SK-N-SH (cell line): ENCODE measurements around the gene LGSN. TPM values are rescaled to one million over a fixed set of nuclear protein-coding genes. Genes with fewer than 3 reads are reported as not detected.
"Not testable (repeated sequence)": the region's sequence is repeated elsewhere in the genome, so short reads cannot be mapped to it uniquely, and the experiment has no call there.

Experiments
- CTCF ChIA-PET: fragments of 300-600, 350-600 bp; formaldehyde crosslinking; extraction: SDS; loops from one replicate; lab custom pipeline; 2021; lab: Yijun Ruan, JAX
- POLR2A ChIA-PET: fragments of 350-600 bp; sonication (Branson Sonifier 250); formaldehyde crosslinking; extraction: SDS; loops from one replicate; lab custom pipeline; 2020; ENCODE audit warnings: antibody characterized with exemption, inconsistent platforms; lab: Yijun Ruan, JAX
- DNase-seq: peaks from one replicate; pipeline ENCODE4 v3.0.0; 2012
- H2AFZ ChIP-seq: fragments of 200-600 bp; sonication (generic); 2 replicates; pipeline ENCODE4 v1.8.1; 2016; ENCODE audit warnings: antibody characterized with exemption, mild to moderate bottlenecking, low read depth
- H3F3A ChIP-seq: fragments of 200-600 bp; sonication (generic); replicated peaks from 2 replicates; pipeline ENCODE3; 2016; ENCODE audit warnings: antibody characterized with exemption, mild to moderate bottlenecking; ENCODE audit not compliant: insufficient read depth
- H3K27ac ChIP-seq, 2 experiments: fragments of 200-500 bp in 1 of 2; fragments of 200-600 bp in 1 of 2; sonication (Bioruptor generic) in 1 of 2; sonication (generic), shearing (Covaris generic) in 1 of 2; 2 replicates each; pipeline versions ENCODE4 v1.5.1 to v1.6.1; 2014 to 2016; ENCODE audit warnings: low read depth in 2 of 2, inconsistent platforms in 1 of 2, low read length in 1 of 2, mild to moderate bottlenecking in 1 of 2, mixed read lengths in 1 of 2
- H3K27me3 ChIP-seq: fragments of 200-600 bp; sonication (generic), shearing (Covaris generic); 2 replicates; pipeline ENCODE4 v1.6.1; 2016; ENCODE audit warnings: mixed run types; ENCODE audit not compliant: insufficient read depth
- H3K36me3 ChIP-seq, 2 experiments: fragments of 200-500 bp in 1 of 2; fragments of 200-600 bp in 1 of 2; sonication (Bioruptor generic) in 1 of 2; sonication (generic) in 1 of 2; replicated peaks in 1 of 2; 2 replicates each; pipeline versions ENCODE3 to v1.5.1; 2014 to 2016; ENCODE audit warnings: low read length in 1 of 2, mild to moderate bottlenecking in 1 of 2; ENCODE audit not compliant: insufficient read depth in 2 of 2, control insufficient read depth in 1 of 2
- H3K4me1 ChIP-seq, 2 experiments: fragments of 200-500 bp in 1 of 2; fragments of 200-600 bp in 1 of 2; sonication (Bioruptor generic) in 1 of 2; sonication (generic), shearing (Covaris generic) in 1 of 2; 2 replicates each; pipeline versions ENCODE4 v1.5.1 to v1.6.1; 2014 to 2016; ENCODE audit warnings: low read depth in 1 of 2, low read length in 1 of 2, mixed run types in 1 of 2; ENCODE audit not compliant: insufficient read depth in 2 of 2, control insufficient read depth in 1 of 2
- H3K4me2 ChIP-seq: fragments of 200-600 bp; sonication (generic), shearing (Covaris generic); 2 replicates; pipeline ENCODE4 v1.6.1; 2017; ENCODE audit warnings: mixed run types
- H3K4me3 ChIP-seq, 2 experiments: fragments of 200-500 bp in 1 of 2; fragments of 200-600 bp in 1 of 2; sonication (Bioruptor generic) in 1 of 2; sonication (generic), shearing (Covaris generic) in 1 of 2; 2 replicates each; pipeline versions ENCODE4 v1.5.1 to v1.8.1; 2014 to 2016; ENCODE audit warnings: low read depth in 2 of 2, inconsistent platforms in 1 of 2, low read length in 1 of 2, mild to moderate bottlenecking in 1 of 2, mixed read lengths in 1 of 2, moderate library complexity in 1 of 2
- H3K79me2 ChIP-seq: fragments of 200-600 bp; sonication (generic); 2 replicates; pipeline ENCODE4 v1.8.1; 2017; ENCODE audit warnings: mild to moderate bottlenecking; ENCODE audit not compliant: insufficient read depth
- H3K9ac ChIP-seq: fragments of 200-600 bp; sonication (generic); 2 replicates; pipeline ENCODE4 v1.6.1; 2017; ENCODE audit warnings: mixed run types
- H3K9me2 ChIP-seq: fragments of 200-600 bp; sonication (generic); 2 replicates; pipeline ENCODE4 v1.6.1; 2017; ENCODE audit warnings: mixed run types
- H3K9me3 ChIP-seq: fragments of 200-600 bp; sonication (generic); 2 replicates; pipeline ENCODE4 v1.6.1; 2017; ENCODE audit warnings: mixed run types, mild to moderate bottlenecking, moderate library complexity
- H4K20me1 ChIP-seq: fragments of 200-600 bp; sonication (generic); 2 replicates; pipeline ENCODE4 v1.6.1; 2017; ENCODE audit warnings: mild to moderate bottlenecking, mixed run types; ENCODE audit not compliant: insufficient read depth
- WGBS: methylation state at CpG from one replicate; pipeline ENCODE4 v1.1.6; 2017; ENCODE audit warnings: low lambda C conversion rate; 5-methylcytosine and 5-hydroxymethylcytosine counted together
- polyA plus RNA-seq, 3 experiments: library from polyadenylated mRNA; depleted of rRNA; stranded (reverse); fragments of >200 nt; gene quantifications; 2 replicates each; pipeline ENCODE4 v1.2.3, GENCODE V29; 2012
- small RNA-seq, 7 experiments: library from RNA; depleted of rRNA; stranded (forward); fragments of <200 nt; gene quantifications; one replicate each; pipeline ENCODE3, GENCODE V24; 2012

The LGSN gene
- polyA plus RNA-seq, 1 of the 3 experiments (the other 2 are of a cell fraction) = not detected

GRCh38 chr6:63227928-63228894 lies 91.6 kb downstream of the LGSN start:
- H4K20me1 ChIP-seq, H3K9ac ChIP-seq, H3K27me3 ChIP-seq, H3K36me3 ChIP-seq, H3F3A ChIP-seq, H3K4me3 ChIP-seq, H3K9me3 ChIP-seq, H3K27ac ChIP-seq, H3K9me2 ChIP-seq, H2AFZ ChIP-seq, POLR2A ChIA-PET, DNase-seq, H3K4me2 ChIP-seq, H3K79me2 ChIP-seq, CTCF ChIA-PET, H3K4me1 ChIP-seq: not testable (repeated sequence)
- WGBS = 39% methylated on average over 8 of the region's 32 CpGs

- H3K9me3 ChIP-seq, H3K4me1 ChIP-seq, H3K9me2 ChIP-seq, CTCF ChIA-PET, H2AFZ ChIP-seq, DNase-seq, H3K9ac ChIP-seq, H3K79me2 ChIP-seq, H4K20me1 ChIP-seq, H3K27ac ChIP-seq, H3F3A ChIP-seq, H3K4me2 ChIP-seq, H3K4me3 ChIP-seq, H3K27me3 ChIP-seq, POLR2A ChIA-PET, H3K36me3 ChIP-seq: not testable (repeated sequence)
- WGBS = 13% methylated on average over 4 of the region's 4 CpGs
These were observed 93.8 kb downstream of the LGSN start for GRCh38 chr6:63225987-63226386.

Small RNA genes within 50 kb of the gene (small RNA-seq; reads per million reads assigned to genes)
- gene SPTLC1P3 = 0 reads per million in 7 experiments

Other genes starting within 250 kb of the LGSN start
- gene FKBP1C, start 108.5 kb downstream of the LGSN start, polyA plus RNA-seq (2012; rRNA removed) = 1.2 and 1.7 TPM in 2 replicates